LNCAP (cell line): ENCODE data around the gene FOXF1.

Source experiments
- CTCF ChIP-seq: fragments of 450-650 bp; IDR thresholded peaks from 2 replicates; pipeline ENCODE4 v1.5.1; 2017; ENCODE audit warnings: mild to moderate bottlenecking

The FOXF1 gene

GRCh38 chr16:86531641-86532525 is 21.6 kb downstream of the FOXF1 start:
- TF ChIP-seq CTCF: no peak

GRCh38 chr16:86532526-86532815 is 22.1 kb downstream of the FOXF1 start:
- no peak for TF ChIP-seq CTCF

GRCh38 chr16:86533076-86533475 is 22.7 kb downstream of the FOXF1 start:
- TF ChIP-seq CTCF: no peak

- no peak for TF ChIP-seq CTCF
Measured at GRCh38 chr16:86533767-86534351, 23.5 kb downstream of the FOXF1 start.

- TF ChIP-seq CTCF: no peak
Measured at GRCh38 chr16:86534779-86535615, 24.7 kb downstream of the FOXF1 start.

- no peak for TF ChIP-seq CTCF
Measured at GRCh38 chr16:86536621-86537020, 26.3 kb downstream of the FOXF1 start.

GRCh38 chr16:86537486-86537885 is 27.2 kb downstream of the FOXF1 start:
- TF ChIP-seq CTCF: no peak
